T-helper 17 cell (primary cell): Measurements from ENCODE around the gene SEMA5A. TPM values are rescaled to one million over a fixed set of nuclear protein-coding genes. Genes with fewer than 3 reads are reported as not detected.

ENCODE experiments used
- ATAC-seq: fragments of 150-1000 bp; cut with Tn5 transposase; 2 replicates; pipeline ENCODE4 v1.10.0; 2021; ENCODE audit warnings: mild to moderate bottlenecking, moderate library complexity
- DNase-seq, 3 donors: peaks; one replicate each; pipeline versions ENCODE4 v3.0.0 to v3.0.0-alpha.2; 2020 to 2021
- H3K9me3 ChIP-seq: one replicate; pipeline ENCODE4 v1.7.0; 2013; ENCODE audit warnings: low read length, mild to moderate bottlenecking; ENCODE audit not compliant: control insufficient read depth, poor library complexity, severe bottlenecking
- H3K27ac Mint-ChIP-seq: one replicate; pipeline ENCODE4 v1.8.0; 2022; ENCODE audit warnings: mild to moderate bottlenecking, moderate library complexity, mixed read lengths
- H3K27me3 Mint-ChIP-seq: one replicate; pipeline ENCODE4 v1.8.0; 2022; ENCODE audit warnings: mixed read lengths
- H3K36me3 Mint-ChIP-seq: one replicate; pipeline ENCODE4 v1.8.0; 2022; ENCODE audit warnings: low read depth, mixed read lengths
- H3K4me1 Mint-ChIP-seq: one replicate; pipeline ENCODE4 v1.8.0; 2022; ENCODE audit warnings: mild to moderate bottlenecking, mixed read lengths
- H3K4me3 Mint-ChIP-seq: one replicate; pipeline ENCODE4 v1.8.0; 2022; ENCODE audit warnings: mild to moderate bottlenecking, moderate library complexity, mixed read lengths
- total RNA-seq, 4 donors: library from RNA in 2 of 4; stranded (reverse) in 2 of 4; gene quantifications; one replicate each; pipeline ENCODE4 v1.2.3 and lab custom pipeline; 2022 to 2026

SEMA5A gene
- total RNA-seq, 2 donors from 2014 or later, result 0.75 to 0.94 TPM

DNA sequence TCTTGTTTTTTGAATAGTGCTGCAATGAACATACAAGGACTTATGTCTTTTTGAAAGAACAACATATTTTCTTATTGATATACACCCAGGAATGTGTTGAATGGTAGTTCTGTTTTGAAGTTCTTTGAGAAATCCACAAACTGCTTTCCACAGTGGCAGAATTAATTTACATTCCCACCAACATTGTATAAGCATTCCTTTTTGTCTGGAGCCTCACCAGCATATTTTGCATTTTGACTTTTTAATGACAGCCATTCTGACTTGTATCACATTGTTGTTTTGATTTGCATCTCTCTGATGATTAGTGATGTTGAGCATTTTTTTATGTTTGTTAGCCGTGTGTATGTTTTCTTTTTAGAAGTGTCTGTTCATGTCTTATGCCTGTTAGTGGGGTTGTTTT, 524.9 kb downstream of the SEMA5A start:
- no peaks in the 10 kb centered on the region for H3K9me3 ChIP-seq
- Mint-ChIP-seq H3K27ac (no peak overlapping the region), H3K36me3 (no peaks in the 10 kb centered on the region), H3K27me3 (no peaks in the 10 kb centered on the region), H3K4me3 (no peak overlapping the region), H3K4me1 (no peaks in the 10 kb centered on the region)
- no peak for ATAC-seq
- DNase-seq, result no peak

DNA sequence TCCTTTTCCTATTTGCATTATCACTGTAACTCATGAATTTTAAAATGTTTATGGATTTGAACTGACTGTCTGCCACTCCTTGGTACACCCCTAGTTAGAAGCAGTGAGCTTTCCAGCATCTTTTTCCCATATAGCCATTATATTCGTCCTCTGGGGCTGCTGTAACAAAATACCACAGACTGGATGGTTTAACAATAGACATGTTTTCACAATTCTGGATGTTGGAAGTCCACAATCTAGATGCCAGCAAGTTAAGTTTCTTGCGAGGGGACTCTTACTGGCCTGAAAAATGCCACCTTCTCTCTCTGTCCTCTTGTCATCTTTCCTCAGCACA, 530.0 kb downstream of the SEMA5A start:
- Mint-ChIP-seq H3K27ac (no peak overlapping the region), H3K27me3 (no peaks in the 10 kb centered on the region)

DNA sequence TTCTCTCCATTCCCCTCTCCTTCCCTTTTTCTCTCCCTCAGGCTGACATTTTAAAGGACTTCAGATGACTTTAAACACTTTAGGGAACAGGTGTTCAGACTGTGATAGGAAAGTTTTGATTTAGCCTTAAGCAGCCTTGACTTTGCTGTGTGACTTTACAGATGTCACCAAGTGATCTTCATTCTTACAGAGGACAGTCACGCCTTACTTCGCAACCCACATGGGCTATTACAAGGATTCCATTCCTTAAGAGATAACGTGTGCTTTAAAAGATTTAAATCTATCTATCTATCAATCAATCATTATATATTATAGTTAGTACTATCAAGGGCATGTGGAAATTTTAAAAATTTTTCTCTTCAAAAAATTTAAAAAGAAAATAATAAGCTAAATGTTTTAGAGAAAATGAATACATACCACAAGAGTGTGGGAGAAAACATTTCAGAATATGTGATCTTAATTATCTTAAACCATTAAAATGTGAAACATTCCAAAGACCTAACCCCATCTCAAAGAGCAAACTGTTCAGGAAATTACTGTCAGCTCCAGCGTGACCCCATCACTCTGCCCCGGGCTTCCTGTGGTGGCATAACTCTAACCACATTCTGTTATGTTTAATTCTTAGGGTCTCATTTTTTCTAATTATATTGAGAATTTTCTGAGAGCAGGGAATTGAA, 530.5 kb downstream of the SEMA5A start:
- no peaks in the 10 kb centered on the region for H3K27me3 Mint-ChIP-seq
- ATAC-seq (no peak), DNase-seq (no peak)
- no peaks in the 10 kb centered on the region for H3K4me1 Mint-ChIP-seq
- no peaks in the 10 kb centered on the region for H3K9me3 ChIP-seq
- H3K4me3 Mint-ChIP-seq, result no peak overlapping the region
- no peak overlapping the region for H3K27ac Mint-ChIP-seq
- no peaks in the 10 kb centered on the region for H3K36me3 Mint-ChIP-seq

More for the DNA sequence above, 530.0 kb downstream of the SEMA5A start:
- Mint-ChIP-seq H3K4me3 (no peak overlapping the region), H3K36me3 (no peaks in the 10 kb centered on the region), H3K4me1 (no peaks in the 10 kb centered on the region)
- DNase-seq (no peak), ATAC-seq (no peak)
- no peaks in the 10 kb centered on the region for H3K9me3 ChIP-seq

GRCh38 chr5:9013147-9013546, 532.7 kb downstream of the SEMA5A start:
- DNase-seq (no peak), ATAC-seq (no peak)
- no peaks in the 10 kb centered on the region for H3K27me3 Mint-ChIP-seq
- no peak overlapping the region for H3K27ac Mint-ChIP-seq
- H3K36me3 Mint-ChIP-seq, result no peaks in the 10 kb centered on the region
- no peaks in the 10 kb centered on the region for H3K4me1 Mint-ChIP-seq
- no peak overlapping the region for H3K4me3 Mint-ChIP-seq
- no peaks in the 10 kb centered on the region for H3K9me3 ChIP-seq

DNA sequence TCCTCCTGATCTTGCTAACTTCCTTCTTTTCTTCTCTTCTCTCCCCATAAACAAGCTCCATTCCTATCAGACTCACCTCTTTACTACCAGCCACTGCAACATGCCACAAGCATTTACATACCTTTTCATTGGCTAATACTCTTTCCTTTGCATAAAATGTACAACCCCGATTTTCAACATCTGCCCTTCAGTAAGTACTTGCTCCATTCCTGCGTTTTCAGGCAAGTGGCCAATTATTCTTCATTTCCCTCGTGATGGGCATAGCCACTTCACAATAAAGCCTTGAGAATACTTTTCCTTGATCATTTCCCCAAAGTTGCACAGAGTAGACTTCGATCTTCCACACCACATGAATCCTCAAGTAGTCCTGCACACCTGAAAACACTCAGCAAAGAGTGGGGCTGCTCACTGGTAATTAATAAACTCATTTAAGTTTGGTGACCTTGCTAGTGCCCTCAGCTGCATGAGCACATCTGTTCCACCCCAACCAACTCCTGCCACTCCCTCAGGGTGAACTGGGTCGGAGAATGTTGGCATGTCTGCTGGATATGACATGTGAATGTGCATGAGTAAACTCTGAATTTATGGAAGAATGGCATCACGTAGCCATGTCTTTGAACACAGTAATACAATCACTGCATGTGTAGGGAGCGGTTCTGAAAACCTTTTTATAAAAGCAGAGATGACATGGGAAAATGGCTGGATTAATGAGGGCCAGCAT, 535.8 kb downstream of the SEMA5A start:
- Mint-ChIP-seq H3K4me1 (no peaks in the 10 kb centered on the region), H3K27me3 (no peaks in the 10 kb centered on the region), H3K27ac (no peak overlapping the region), H3K4me3 (no peak overlapping the region), H3K36me3 (no peaks in the 10 kb centered on the region)
- no peak for DNase-seq
- no peaks in the 10 kb centered on the region for H3K9me3 ChIP-seq
- ATAC-seq, result no peak

DNA sequence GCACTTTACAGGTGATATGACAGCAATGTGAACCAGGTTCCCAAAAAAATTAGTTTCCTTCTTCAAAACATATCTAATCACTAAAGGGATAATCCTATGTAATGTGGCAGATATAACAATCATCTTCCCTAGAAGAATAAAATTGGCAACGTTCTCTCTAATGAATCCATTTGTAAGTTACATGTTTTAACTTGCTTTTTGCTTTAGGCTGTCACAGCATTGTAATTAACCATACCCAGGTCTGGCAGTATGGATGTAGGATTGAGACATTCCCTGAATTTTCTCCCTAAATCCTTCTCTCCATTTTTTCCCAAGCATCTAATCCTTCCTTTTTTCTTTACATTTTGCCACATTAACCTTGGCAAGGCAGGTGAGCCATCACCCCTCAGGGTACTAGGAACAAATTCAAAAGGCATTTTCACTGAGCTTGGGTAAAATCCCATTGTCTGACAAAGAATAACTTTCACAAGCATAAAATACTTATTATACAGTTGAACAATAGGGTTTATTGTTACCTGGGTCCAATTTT, 548.3 kb downstream of the SEMA5A start:
- no peaks in the 10 kb centered on the region for H3K9me3 ChIP-seq
- H3K4me3 Mint-ChIP-seq, result no peak overlapping the region
- DNase-seq (no peak), ATAC-seq (no peak)
- H3K4me1 Mint-ChIP-seq, result no peaks in the 10 kb centered on the region
- H3K27ac Mint-ChIP-seq, result no peak overlapping the region
- no peaks in the 10 kb centered on the region for H3K27me3 Mint-ChIP-seq
- H3K36me3 Mint-ChIP-seq, result no peaks in the 10 kb centered on the region

GRCh38 chr5:8993031-8993430, 552.8 kb downstream of the SEMA5A start:
- Mint-ChIP-seq H3K4me3 (no peak overlapping the region), H3K27ac (no peak overlapping the region), H3K4me1 (no peaks in the 10 kb centered on the region), H3K27me3 (no peaks in the 10 kb centered on the region), H3K36me3 (no peaks in the 10 kb centered on the region)
- ATAC-seq, result no peak
- H3K9me3 ChIP-seq, result no peaks in the 10 kb centered on the region
- DNase-seq, result no peak

Other genes with a start within 250 kb of the SEMA5A start
- not detected for gene TAS2R1, start 84.3 kb upstream of the SEMA5A start, total RNA-seq